SKM-1 (cell line): ENCODE results near the gene SPNS3.
A peak's percentile ranks its signal among the peaks of the same experiment; 100 is the strongest.

Source experiments
- DNase-seq: peaks from one replicate; lab custom pipeline; 2025; ENCODE audit not compliant: unreplicated experiment; lab: John Stamatoyannopoulos, UW

Gene SPNS3

GRCh38 chr17:4433515-4434031 lies at the start of gene SPNS3:
TSS of gene SPNS3 (plus strand) at chr17:4433940. CDS start at chr17:4433968, 28 bp downstream.
- DNase-seq = peak; percentile 38

GRCh38 chr17:4386406-4386805 lies 47.3 kb upstream of the SPNS3 start:
- no peak for DNase-seq

- DNase-seq = no peak
Measured at GRCh38 chr17:4387137-4387536, 46.6 kb upstream of the SPNS3 start.

- DNase-seq = no peak
Measured at GRCh38 chr17:4389079-4389478, 44.7 kb upstream of the SPNS3 start.

GRCh38 chr17:4393806-4394205 lies 39.9 kb upstream of the SPNS3 start:
- no peak for DNase-seq

- no peak for DNase-seq
Measured at GRCh38 chr17:4394208-4395110, 39.3 kb upstream of the SPNS3 start.

- DNase-seq = no peak
Measured at GRCh38 chr17:4395111-4395478, 38.6 kb upstream of the SPNS3 start.

GRCh38 chr17:4397840-4398239 lies 35.9 kb upstream of the SPNS3 start:
- DNase-seq = no peak

- DNase-seq = no peak
Measured at GRCh38 chr17:4405038-4405669, 28.6 kb upstream of the SPNS3 start.

GRCh38 chr17:4405699-4406098 lies 28.0 kb upstream of the SPNS3 start:
- no peak for DNase-seq

GRCh38 chr17:4406386-4406785 lies 27.4 kb upstream of the SPNS3 start:
- no peak for DNase-seq

GRCh38 chr17:4407216-4407615 lies 26.5 kb upstream of the SPNS3 start:
- DNase-seq = no peak

GRCh38 chr17:4407851-4408250 lies 25.9 kb upstream of the SPNS3 start:
- no peak for DNase-seq

GRCh38 chr17:4409659-4410058 lies 24.1 kb upstream of the SPNS3 start:
- DNase-seq = no peak

GRCh38 chr17:4411201-4411600 lies 22.5 kb upstream of the SPNS3 start:
- DNase-seq = no peak

- peak; percentile 35 for DNase-seq
Measured at GRCh38 chr17:4412933-4413831, 20.6 kb upstream of the SPNS3 start.

GRCh38 chr17:4417129-4417667 lies 16.5 kb upstream of the SPNS3 start:
- DNase-seq = no peak

- DNase-seq = no peak
Measured at GRCh38 chr17:4420692-4421131, 13.0 kb upstream of the SPNS3 start.

- no peak for DNase-seq
Measured at GRCh38 chr17:4422864-4423263, 10.9 kb upstream of the SPNS3 start.

- no peak for DNase-seq
Measured at GRCh38 chr17:4425398-4425797, 8.3 kb upstream of the SPNS3 start.
